ENCODE results near the gene TSSK2.

Gene TSSK2

GRCh38 chr22:19125474-19126308 lies 5.4 kb upstream of the TSSK2 start:
- no peak for DNase-seq

DNA sequence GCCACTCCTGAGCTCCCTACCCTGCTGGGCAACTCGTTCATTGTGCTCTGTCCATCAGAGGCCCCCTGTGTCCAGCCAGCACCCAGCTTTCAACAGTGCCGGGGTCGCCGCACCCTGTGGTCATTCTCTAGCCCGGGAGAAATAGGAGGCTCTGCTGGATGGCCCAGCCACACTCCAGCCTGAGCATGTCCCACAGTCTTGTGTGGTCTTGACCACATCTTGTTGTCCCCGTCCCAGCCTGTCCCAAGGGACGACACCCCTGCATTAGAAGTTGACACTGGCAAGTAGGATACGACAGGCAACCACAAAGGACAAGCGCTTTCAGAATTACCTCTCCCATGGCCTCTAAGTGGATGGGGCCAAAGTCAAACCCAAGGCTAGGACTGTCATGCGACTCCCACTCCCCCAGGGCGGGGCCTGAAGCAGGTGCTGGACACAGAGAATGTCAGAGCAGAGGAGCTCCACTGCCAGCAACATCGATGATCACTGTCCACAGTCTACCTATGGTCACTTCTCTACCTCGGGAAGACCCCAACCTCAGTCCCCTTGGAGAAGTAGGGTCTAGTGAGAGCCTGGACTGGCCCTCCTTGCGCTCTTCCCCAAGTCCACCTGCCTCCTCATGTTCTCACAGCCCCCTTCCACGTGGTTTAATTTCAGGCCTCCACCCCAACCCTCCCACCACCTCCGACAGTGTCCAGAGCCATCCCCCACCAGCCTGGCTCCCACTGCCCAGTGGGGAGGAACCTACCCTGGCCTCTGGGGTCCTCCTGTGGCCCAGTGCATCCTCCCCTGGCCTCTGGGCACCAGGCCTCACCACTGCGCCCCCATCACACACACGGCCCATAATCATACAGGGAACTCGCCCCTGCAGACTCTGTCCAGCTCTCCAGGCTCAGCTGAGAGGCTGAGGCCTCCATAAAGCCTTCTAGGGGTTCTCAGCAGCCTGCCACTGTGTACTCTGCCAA lies 4.5 kb upstream of the TSSK2 start:
- no peak for DNase-seq

DNA sequence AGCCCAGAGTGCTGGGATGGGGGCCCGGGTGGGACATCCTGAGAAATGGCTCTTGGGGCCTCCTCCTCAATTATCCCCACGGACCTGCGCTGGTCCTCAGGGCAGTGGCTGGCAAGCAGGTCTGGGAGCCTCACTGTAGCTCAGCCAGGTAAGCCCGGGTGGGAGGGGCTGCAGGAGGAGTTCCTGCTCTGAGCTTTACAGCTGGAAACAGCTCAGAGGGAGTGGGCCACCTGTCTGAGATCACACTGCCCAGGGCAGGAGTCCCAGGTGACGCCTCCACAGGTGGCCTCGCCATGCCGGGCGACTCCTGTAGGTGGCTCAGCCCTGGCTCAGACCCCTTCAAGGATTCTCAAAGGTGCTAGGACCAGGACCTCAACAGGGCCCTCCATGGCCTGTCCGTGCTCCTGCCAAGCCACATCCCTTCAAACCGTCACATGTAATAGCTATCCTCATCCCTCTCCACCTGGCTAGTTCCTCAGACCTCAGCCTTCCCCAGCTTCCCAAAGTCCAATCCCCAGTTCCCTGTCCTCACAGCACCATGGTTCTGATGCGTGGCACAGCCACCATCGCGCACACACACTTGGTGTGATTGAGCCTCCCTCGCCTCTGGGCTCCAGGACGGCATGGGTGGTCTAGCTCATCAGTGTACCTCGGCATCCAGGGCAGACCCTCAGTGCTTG lies 3.6 kb upstream of the TSSK2 start:
- DNase-seq = no peak

DNA sequence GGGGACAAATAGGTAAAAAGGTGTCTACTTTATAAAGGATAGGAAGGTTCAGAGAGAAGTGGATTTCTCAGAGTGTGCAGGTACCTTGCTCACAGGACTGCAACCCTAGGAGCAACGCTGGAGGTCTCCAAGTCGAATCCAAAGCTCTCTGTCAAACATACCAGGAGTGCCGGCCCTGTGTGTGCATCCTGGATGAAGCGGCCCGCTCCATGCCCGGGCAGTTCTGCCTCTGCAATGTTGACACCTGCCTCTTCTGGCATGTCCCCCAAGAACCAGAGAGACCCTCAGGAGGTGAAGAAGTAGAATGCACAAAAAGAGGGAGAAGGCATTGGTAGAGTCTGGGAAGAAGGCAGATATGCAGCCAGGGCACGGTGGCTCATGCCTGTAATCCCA lies 3.1 kb upstream of the TSSK2 start:
- DNase-seq = no peak

DNA sequence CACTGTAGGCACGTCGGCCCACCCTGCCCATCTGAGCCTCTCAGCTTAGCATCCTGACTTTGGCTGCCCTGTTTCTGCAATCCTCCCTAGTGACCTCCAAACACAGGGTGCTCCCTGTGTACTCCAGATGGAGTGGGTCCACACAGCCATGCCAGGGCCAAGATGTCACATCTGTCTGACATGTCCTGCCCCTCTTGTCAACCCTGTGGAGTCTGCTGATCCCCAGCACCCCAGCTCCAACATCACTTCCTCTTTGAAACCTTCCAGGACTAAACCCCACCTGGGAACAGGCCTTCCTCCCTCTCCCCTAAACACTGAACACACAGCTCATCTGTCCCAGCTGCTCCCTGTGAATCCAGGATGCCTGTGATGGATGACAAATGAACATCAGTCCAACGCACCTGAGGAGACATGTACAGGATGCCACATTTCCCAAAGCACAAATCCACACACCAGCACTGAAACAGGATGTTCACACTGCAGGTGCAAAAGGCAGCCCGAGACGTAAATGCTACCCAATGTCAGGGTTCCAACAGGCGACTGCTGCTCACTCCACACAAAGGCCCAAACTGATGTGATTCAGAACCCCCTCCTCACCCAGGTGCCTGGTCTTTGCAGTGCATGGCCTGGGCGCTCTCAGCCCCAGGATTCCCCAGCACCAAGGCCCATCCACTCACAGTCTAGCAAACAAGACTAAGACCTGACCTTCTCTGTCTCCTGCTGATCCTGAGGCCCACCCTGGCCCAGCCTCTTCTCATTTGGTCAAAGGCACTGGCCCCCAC lies 2.0 kb upstream of the TSSK2 start:
- no peak for DNase-seq

DNA sequence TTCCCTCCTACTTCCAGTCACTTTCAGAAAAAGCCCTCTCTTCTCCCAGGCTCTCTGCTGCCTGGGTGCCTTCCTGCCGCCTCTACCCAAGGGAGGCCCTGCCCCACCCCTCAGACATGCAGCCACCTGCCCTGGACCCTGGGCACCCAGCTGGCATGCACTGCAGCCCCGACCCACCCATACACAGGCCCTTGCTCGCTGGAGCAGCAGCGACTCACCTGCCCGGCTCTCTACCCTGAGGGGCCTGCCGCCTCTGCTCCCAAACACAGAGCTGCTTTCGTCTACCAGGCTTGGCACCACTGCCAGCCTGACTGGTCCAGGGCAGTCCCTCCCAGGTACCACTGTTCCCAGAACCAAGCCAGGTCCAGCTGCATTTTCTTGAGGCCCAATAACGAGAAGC lies 1.2 kb upstream of the TSSK2 start:
- no peak for DNase-seq

DNA sequence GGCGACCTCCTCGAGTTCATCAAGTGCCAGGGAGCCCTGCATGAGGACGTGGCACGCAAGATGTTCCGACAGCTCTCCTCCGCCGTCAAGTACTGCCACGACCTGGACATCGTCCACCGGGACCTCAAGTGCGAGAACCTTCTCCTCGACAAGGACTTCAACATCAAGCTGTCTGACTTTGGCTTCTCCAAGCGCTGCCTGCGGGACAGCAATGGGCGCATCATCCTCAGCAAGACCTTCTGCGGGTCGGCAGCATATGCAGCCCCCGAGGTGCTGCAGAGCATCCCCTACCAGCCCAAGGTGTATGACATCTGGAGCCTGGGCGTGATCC lies 542 bp downstream of the TSSK2 start:
- no peak for DNase-seq

- no peak for DNase-seq
Observed at GRCh38 chr22:19132153-19132552, 1.0 kb downstream of the TSSK2 start.

- no peak for DNase-seq
Observed at GRCh38 chr22:19132693-19133400, 1.7 kb downstream of the TSSK2 start.

GRCh38 chr22:19133561-19133960 lies 2.5 kb downstream of the TSSK2 start:
- no peak for DNase-seq

DNA sequence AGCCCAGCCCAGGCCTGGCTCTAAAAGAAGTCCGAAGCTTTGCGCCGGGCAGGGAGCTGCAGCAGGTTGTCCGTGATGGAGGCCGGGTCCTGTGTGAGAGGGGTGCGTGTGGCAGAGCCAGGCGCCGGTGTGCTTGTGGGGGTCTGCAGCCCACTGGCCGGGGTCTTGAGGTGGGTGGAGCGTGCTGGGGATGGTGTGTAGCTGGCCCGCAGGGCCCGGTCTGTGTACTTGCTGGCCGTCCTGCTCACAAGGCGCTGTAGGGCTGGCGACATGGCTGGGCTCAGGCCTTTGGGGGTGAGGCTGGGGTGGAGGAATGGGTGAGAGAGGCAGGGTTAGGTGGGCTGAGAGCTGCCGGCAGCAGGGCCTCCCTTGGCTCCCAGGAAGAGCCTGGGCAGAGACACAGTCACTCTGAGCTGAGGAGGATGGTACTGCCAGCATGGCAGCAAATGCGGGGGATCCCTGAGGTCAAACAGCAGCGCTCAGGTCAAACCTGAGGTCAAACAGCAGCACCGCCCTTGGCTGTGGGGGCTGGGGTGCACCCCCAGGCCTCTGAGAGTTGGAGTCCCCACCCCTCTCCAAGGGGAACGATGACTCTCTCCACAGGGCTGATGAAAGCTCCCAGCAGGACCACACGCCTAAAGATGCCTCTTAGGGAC lies 3.2 kb downstream of the TSSK2 start:
- DNase-seq = no peak

GRCh38 chr22:19134874-19135273 lies 3.8 kb downstream of the TSSK2 start:
- no peak for DNase-seq

- DNase-seq = no peak
Observed at GRCh38 chr22:19136915-19137314, 5.8 kb downstream of the TSSK2 start.

DNA sequence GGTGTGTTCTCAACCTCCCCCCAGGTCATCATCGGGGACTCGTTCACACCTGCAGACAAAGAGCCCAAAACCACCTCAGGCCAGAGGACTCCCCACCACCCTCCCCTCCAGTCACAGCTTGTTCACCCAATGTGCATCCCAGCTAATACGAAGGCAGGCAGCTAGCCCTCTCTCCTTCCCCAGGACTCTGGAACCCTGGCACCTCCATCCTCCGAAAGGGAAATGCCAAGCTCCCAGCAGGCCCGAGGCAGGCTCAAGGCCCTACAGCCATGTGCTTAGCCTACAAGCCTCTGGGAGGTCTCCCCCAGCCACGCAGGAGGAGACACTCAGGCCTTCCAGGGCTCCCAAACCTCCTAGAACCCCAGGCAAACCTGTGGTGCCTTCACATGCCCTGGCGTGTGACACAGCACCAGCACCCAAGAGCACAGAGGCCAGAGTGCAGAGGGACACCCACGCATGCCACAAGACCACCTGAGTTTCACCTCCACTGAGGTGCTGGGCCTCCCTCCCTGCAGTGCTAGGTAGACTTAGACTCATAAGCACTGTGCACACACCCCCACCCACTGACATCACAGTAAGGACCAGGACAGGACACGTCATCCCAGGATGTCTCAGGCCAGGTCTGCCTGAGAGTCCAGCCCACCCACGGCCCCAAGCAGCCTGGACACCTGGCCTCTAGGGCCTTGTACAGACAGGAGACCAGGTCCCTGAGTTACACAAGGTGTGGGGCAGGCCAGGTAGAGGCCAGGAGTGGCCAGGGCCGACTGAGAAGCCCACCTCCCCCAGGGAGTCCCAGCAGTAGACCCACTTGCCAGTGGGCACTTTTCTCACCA lies 6.5 kb downstream of the TSSK2 start:
- no peak for DNase-seq

GRCh38 chr22:19138217-19139000 lies 7.3 kb downstream of the TSSK2 start:
- no peak for DNase-seq

DNA sequence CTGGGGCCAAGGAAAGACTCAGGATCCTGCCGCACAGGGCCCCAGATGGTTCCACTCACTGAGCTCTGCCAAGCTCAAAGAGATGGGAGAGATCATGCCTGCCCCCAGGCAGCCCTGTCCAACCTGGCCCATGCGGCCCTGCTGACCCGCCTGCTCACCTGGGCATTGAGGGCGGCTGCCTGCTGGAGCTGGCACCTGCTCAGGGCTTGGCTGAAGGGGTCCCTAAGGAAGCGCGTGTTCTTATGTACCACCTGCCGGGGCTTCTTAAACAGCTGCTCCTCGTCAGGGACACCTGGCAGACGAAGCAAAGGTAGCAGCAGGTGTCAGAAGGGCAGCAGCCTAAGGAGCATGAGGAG lies 7.9 kb downstream of the TSSK2 start:
- no peak for DNase-seq

GRCh38 chr22:19139974-19140373 lies 8.9 kb downstream of the TSSK2 start:
- DNase-seq = no peak

- no peak for DNase-seq
Observed at GRCh38 chr22:19142394-19142793, 11.3 kb downstream of the TSSK2 start.

GRCh38 chr22:19143212-19143611 lies 12.1 kb downstream of the TSSK2 start:
- DNase-seq = no peak

GRCh38 chr22:19143967-19144400 lies 12.9 kb downstream of the TSSK2 start:
- no peak for DNase-seq

Measured in NCI-H1105 (cell line).